Right lung (tissue), 10 donors: ENCODE results near the gene OR8U1. TPM values are rescaled to one million over a fixed set of nuclear protein-coding genes. Genes with fewer than 3 reads are reported as not detected.
"Not testable (repeated sequence)": the region's sequence is repeated elsewhere in the genome, so short reads cannot be mapped to it uniquely, and the experiment has no call there.

Source experiments
- DNase-seq, 2 donors: peaks; one replicate each; pipeline ENCODE4 v3.0.0-alpha.2; 2013
- long read RNA-seq, 8 donors: transcript quantifications; one replicate each; lab custom pipeline, GENCODE V29; 2026
- polyA plus RNA-seq, 5 donors: library from polyadenylated mRNA; unstranded; fragments of 120-200 nt; gene quantifications; one replicate each; pipeline versions ENCODE4 v1.2.1 to v1.2.3, GENCODE V29; 2013; ENCODE audit warnings: inconsistent platforms in 1 of 5, low replicate concordance in 1 of 5; ENCODE audit not compliant: insufficient read length in 5 of 5, insufficient read depth in 1 of 5

The OR8U1 gene
- polyA plus RNA-seq: not detected
- long read RNA-seq, donor 1: 0 reads
- long read RNA-seq, donor 2: 0 reads
- long read RNA-seq, donor 3: 0 reads
- long read RNA-seq, donor 4: 0 reads
- long read RNA-seq, donor 5: 0 reads
- long read RNA-seq, donor 6: 0 reads
- long read RNA-seq, donor 7: 0 reads
- long read RNA-seq, donor 8: 0 reads

DNA sequence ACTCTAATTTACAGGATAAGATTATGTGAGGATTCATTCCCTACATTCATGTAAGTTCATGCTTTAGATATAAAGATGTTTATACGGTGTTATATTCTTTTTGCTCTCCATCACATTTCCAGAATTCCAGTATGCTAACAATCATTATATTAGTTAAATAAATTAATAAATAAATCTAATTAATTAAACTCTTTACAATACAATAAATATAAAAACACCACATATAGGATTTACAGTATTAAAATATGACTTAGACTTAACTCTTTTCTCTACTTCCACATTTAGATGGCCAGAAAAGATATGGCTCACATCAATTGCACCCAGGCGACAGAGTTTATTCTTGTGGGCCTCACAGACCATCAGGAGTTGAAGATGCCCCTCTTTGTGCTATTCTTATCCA lies at the start of gene OR8U1:
TSS of gene OR8U1 (plus strand) at position 301 of the 400 bp plus-strand sequence. CDS start at position 301, 0 bp downstream.
- DNase-seq: no peak

DNA sequence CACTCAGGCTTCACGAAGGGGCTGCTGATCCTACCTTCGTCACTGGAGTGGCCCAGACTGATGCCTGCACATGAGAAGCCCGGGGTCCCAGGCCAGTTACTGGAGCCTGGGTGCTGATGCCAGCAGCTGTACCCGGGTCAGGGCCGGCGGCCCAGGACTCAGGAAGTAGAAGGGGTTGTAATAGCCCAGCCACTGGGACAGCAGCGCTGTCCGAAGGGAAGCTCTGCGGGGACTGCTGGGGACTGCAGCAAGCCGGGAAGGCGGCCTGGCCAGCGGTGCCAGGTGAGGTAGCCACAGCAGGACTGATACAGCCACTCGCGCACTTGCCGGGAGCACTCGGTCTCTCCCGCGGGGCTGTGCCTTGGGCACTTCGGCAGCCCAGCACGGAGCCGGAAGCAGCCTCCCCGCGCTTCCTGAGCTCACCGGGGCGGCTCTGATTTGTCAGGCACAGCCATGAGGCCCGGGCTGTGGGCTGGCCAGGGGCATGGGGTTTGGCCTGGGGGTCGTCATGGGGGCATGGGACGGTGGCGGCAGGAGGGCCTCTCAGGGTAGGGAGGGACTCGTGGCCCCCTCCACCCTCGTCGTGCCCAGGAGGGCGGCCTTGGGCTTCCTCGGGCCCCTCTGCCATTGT lies 43.4 kb upstream of the OR8U1 start:
- DNase-seq: no peak

DNA sequence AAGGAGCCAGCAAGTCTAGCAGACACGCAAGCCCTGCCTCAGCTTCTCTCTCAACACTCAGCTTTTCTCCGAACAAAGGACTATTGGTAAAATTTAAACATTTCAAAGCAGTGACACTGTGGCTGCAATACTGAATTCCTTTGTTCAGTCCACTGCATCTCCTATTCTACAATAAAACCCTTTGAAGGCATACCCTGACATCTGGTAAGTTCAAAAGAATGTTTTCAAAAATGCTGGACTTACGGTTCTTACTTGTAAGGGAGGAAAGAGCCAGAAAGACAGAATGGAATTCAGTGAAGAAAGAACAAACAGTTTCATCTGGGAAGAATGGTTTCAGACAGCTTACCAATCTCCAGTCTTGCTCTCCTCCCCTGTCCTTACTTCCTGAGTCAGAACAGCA lies 42.3 kb upstream of the OR8U1 start:
- DNase-seq: no peak

GRCh38 chr11:56340289-56340688 lies 35.1 kb upstream of the OR8U1 start:
- DNase-seq: no peak

GRCh38 chr11:56345739-56346138 lies 29.7 kb upstream of the OR8U1 start, which contains the start of gene OR8K1:
OR8K1 (plus strand) TSS chr11:56346039; CDS start chr11:56346039, 0 bp downstream.
- DNase-seq: no peak

DNA sequence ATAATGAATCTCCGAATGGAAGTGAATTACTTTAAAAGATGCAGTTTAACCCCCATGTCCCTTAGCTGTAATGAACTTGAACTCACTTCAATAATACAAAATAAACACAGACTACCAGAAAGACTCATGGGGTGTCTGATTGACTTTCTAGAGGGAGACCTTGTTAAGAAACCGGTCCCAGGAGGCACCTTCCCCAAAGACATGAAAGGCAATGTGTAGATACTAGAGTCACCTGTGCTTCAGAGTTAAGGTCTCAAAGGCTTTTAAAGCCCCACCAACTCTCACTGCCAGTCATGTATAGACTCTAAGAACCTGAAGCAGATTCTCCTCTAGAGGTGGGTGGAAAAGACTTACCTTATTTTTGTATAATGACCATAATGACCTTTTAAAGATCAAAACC lies 21.4 kb upstream of the OR8U1 start, which contains the start of gene OR8J1:
TSS of gene OR8J1 (plus strand) at position 301 of the 400 bp plus-strand sequence. CDS start 5,956 bp downstream, outside the sequence.
- no peak for DNase-seq

- no peak for DNase-seq
Observed at GRCh38 chr11:56380120-56380519, 4.7 kb downstream of the OR8U1 start.

GRCh38 chr11:56394381-56394780 lies 19.0 kb downstream of the OR8U1 start:
- DNase-seq: no peak

- DNase-seq: no peak
Observed at GRCh38 chr11:56396047-56396446, 20.6 kb downstream of the OR8U1 start.

- DNase-seq: not testable (repeated sequence)
Observed at GRCh38 chr11:56401858-56402461, 26.5 kb downstream of the OR8U1 start.

DNA sequence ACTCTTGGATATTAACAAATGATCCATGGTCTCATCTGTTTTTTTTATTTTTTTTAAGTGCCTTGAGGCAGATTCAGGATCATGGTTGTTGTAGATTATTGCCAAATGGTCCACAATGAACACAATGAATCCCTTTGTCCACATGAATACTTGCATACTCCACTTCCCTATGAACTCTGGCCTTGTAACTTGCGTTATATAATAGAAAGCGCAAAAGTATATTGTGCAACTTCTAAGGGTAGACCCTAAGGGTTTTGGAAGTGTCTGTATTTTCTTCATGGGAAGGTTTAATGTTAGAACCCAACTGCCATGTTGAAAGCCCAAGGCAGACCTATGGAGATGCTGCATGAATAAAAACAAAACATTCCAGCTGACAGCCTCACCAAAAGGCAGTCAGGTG lies 29.0 kb downstream of the OR8U1 start:
- DNase-seq: no peak

- DNase-seq: no peak
Observed at GRCh38 chr11:56410801-56411200, 35.4 kb downstream of the OR8U1 start.

DNA sequence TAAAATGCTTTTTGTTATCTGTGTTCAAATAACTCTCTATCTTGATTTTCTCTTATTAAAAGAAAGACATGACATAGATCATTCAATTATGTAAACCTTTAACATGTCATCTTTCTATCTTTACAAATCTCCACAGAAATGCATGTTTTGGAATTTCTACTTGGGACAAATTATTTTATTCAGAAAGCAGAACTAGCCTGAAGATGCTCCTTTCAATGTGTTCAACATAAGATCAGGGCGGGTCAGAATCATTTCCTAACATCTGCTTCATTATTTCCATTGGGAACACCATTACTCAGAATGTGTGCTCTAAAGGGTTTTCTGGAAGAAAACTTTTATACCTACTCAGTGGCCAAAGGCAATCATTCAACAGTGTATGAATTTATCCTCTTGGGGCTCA lies 37.0 kb downstream of the OR8U1 start, which contains the start of gene OR5AL1:
TSS of gene OR5AL1 (plus strand) at position 301 of the 400 bp plus-strand sequence.
- no peak for DNase-seq

Other genes starting within 250 kb of the OR8U1 start
- gene OR8J3, start 235.4 kb upstream of the OR8U1 start, polyA plus RNA-seq: not detected
- gene OR8K5, start 215.3 kb upstream of the OR8U1 start, polyA plus RNA-seq: not detected
- not detected for gene OR5J2, start 199.0 kb upstream of the OR8U1 start, polyA plus RNA-seq
- gene OR5T2, start 141.4 kb upstream of the OR8U1 start, polyA plus RNA-seq: not detected
- not detected for gene OR5T3, start 123.4 kb upstream of the OR8U1 start, polyA plus RNA-seq
- not detected for gene OR5T1, start 101.5 kb upstream of the OR8U1 start, polyA plus RNA-seq
- under 1 TPM in 1 of 5 donors, not detected in 4; 0.04 TPM for gene OR8H1, start 83.4 kb upstream of the OR8U1 start, polyA plus RNA-seq
- not detected for gene OR8K3, start 60.5 kb upstream of the OR8U1 start, polyA plus RNA-seq
- not detected for gene OR8K1, start 29.6 kb upstream of the OR8U1 start, polyA plus RNA-seq
- gene OR8J1, start 21.3 kb upstream of the OR8U1 start, polyA plus RNA-seq: not detected
- not detected for gene OR5AL1, start 37.1 kb downstream of the OR8U1 start, polyA plus RNA-seq
- not detected for gene OR5M3, start 97.7 kb downstream of the OR8U1 start, polyA plus RNA-seq
- not detected for gene OR5M8, start 115.7 kb downstream of the OR8U1 start, polyA plus RNA-seq
- not detected for gene OR5M11, start 167.6 kb downstream of the OR8U1 start, polyA plus RNA-seq
- not detected for gene OR5M10, start 202.1 kb downstream of the OR8U1 start, polyA plus RNA-seq
- not detected for gene OR5M1, start 239.2 kb downstream of the OR8U1 start, polyA plus RNA-seq